Mucosa of stomach (tissue), 1 donor: ENCODE data around the gene CCNO.

Source experiments
- H3K27me3 ChIP-seq: one replicate; pipeline ENCODE4 v1.7.0; 2013; ENCODE audit warnings: mild to moderate bottlenecking, low read length; ENCODE audit not compliant: control insufficient read depth, insufficient read depth
- H3K36me3 ChIP-seq: one replicate; pipeline ENCODE4 v1.7.0; 2013; ENCODE audit warnings: low read length; ENCODE audit not compliant: control insufficient read depth, insufficient read depth
- H3K4me1 ChIP-seq: one replicate; pipeline ENCODE4 v1.7.0; 2013; ENCODE audit warnings: mild to moderate bottlenecking, low read length; ENCODE audit not compliant: control insufficient read depth, insufficient read depth
- H3K4me3 ChIP-seq: one replicate; pipeline ENCODE4 v1.7.0; 2013; ENCODE audit warnings: low read length
- H3K9ac ChIP-seq: one replicate; pipeline ENCODE4 v1.7.0; 2013; ENCODE audit warnings: mild to moderate bottlenecking, low read length, moderate library complexity
- H3K9me3 ChIP-seq: one replicate; pipeline ENCODE4 v1.7.0; 2013; ENCODE audit warnings: mild to moderate bottlenecking, low read length, moderate library complexity; ENCODE audit not compliant: control insufficient read depth
- donor health status: Pancreatic carcinoma.

Gene CCNO

DNA sequence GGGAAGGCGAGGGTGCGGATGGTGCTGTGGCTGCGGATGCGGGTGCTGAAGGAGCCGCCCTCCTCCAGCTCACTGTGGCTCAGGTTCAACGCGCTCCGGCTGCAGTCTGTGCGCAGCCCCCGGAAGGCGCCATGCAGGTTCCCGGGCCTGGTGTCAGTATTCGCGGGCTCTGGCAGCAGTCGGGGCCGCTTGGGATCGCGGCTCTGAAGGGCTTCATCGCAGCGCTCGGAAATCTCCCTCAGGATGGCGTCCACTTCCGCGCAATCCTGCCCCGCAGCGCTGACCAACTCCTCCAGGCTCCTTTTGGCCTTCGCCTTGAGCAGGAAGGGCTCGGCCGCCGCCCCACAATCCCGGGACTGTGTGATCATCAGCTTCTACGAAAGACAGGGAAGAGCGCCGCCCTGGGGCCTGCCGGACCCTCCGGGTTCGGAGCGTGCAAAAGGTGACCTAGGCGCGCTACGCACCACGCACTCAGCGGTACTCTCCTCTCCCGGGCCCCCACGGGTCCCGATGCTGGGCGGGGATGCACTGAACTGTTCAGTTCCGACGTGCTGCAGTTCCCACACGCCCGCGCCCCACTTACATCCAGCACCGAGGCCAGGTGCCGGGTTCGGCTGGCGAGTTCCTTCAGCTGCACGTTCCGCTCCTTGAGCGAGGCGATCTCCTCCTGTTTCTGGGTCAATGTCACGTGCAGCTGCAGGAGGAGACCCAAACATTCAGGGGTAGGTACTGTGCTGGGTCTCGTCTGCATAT lies 12.8 kb downstream of the CCNO start:
- peak overlapping the region; percentile 46 for H3K4me3 ChIP-seq
- no peaks in the 10 kb centered on the region for H3K36me3 ChIP-seq
- H3K9ac ChIP-seq = peak overlapping the region; percentile 25
- peaks cover 58% of the 10 kb centered on the region for H3K27me3 ChIP-seq
- peaks cover 18% of the 10 kb centered on the region for H3K4me1 ChIP-seq
- no peaks in the 10 kb centered on the region for H3K9me3 ChIP-seq

DNA sequence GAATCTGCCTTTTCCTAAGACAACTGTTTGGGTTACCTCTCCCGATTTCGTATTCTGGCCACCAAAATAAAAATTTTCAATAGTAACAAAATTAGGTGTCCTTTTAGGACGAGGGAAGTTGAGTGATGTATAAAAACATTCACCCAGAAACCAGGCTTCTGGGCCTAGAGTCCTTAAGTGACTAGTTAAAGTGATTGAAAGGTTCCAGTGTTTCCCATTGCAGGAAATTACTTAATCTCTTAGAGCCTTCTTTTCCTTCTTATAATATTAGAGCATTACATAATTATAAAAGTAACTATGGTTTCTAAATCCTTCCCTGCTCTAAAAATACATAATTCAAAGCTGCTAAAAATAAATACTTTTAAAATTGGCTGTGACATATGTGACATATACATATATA lies 13.6 kb downstream of the CCNO start:
- H3K27me3 ChIP-seq = peaks cover 49% of the 10 kb centered on the region
- no peaks in the 10 kb centered on the region for H3K36me3 ChIP-seq
- no peak overlapping the region for H3K9ac ChIP-seq
- peak overlapping the region; percentile 46 for H3K4me3 ChIP-seq
- H3K4me1 ChIP-seq = peaks cover 18% of the 10 kb centered on the region
- H3K9me3 ChIP-seq = no peaks in the 10 kb centered on the region

GRCh38 chr5:55218967-55219366 lies 14.4 kb downstream of the CCNO start:
- Histone ChIP-seq H3K4me3 (no peak overlapping the region), H3K36me3 (no peaks in the 10 kb centered on the region), H3K9me3 (no peaks in the 10 kb centered on the region), H3K4me1 (peaks cover 18% of the 10 kb centered on the region), H3K27me3 (peaks cover 41% of the 10 kb centered on the region), H3K9ac (no peak overlapping the region)

DNA sequence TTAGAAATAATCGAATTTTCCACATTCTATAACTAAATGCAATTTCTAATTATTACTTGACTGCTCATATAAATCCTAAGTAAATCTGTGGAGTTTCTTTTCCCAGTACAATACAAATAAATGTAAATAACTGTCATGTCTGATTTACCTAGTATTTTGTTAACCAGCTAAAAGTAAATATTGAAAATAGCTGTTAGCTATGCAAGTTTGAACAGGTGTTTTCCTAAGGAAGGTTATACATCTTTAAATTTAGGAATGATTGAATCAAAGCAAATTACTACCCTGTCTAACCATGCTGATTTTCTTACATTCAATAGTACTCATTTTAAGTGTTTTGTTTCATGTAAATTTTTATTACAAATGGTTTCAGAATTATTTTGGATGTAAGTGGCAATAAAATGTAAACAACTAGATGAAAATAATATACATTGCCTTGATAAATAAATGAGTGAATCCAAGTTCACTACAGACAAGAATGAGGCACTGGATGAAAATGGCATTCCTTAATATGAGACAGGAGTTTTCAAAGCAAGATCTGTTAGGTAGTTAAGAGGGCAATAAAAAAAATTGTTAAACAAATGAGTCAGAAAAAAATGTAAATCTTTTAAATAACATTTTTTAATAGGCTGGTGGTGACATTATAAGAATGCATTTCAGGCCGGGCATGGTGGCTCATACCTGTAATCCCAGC lies 22.1 kb downstream of the CCNO start:
- no peak overlapping the region for H3K9ac ChIP-seq
- H3K27me3 ChIP-seq = no peaks in the 10 kb centered on the region
- no peaks in the 10 kb centered on the region for H3K36me3 ChIP-seq
- H3K9me3 ChIP-seq = no peaks in the 10 kb centered on the region
- H3K4me1 ChIP-seq = no peaks in the 10 kb centered on the region
- no peak overlapping the region for H3K4me3 ChIP-seq

GRCh38 chr5:55205001-55205400 lies 28.4 kb downstream of the CCNO start:
- Histone ChIP-seq H3K4me1 (no peaks in the 10 kb centered on the region), H3K9ac (no peak overlapping the region), H3K9me3 (no peaks in the 10 kb centered on the region), H3K27me3 (no peaks in the 10 kb centered on the region), H3K4me3 (no peak overlapping the region), H3K36me3 (no peaks in the 10 kb centered on the region)

DNA sequence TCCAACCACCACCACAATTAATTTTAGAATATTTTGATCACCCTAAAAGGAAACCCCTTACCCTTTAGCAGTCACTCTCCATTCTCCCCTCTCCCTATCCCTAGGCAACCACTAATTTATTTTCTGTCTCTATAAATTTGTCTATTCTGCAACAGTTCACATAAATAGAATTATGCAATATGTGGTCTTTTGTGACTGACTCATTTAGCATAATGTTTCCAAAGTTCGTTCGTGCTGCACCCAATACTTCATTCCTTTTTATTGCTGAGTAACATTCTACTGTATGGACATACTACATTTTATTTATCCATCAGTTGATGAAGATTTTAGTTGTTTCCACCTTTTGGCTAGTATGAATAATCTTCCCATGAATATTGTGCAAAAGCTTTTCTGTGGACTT lies 42.2 kb downstream of the CCNO start:
- Histone ChIP-seq H3K4me3 (no peak overlapping the region), H3K36me3 (no peaks in the 10 kb centered on the region), H3K27me3 (no peaks in the 10 kb centered on the region), H3K4me1 (no peaks in the 10 kb centered on the region), H3K9me3 (no peaks in the 10 kb centered on the region), H3K9ac (no peak overlapping the region)

GRCh38 chr5:55188656-55189540 lies 44.5 kb downstream of the CCNO start:
- no peaks in the 10 kb centered on the region for H3K4me1 ChIP-seq
- H3K9ac ChIP-seq = no peak overlapping the region
- no peaks in the 10 kb centered on the region for H3K9me3 ChIP-seq
- H3K36me3 ChIP-seq = no peaks in the 10 kb centered on the region
- no peak overlapping the region for H3K4me3 ChIP-seq
- H3K27me3 ChIP-seq = peaks cover 3% of the 10 kb centered on the region

GRCh38 chr5:55187370-55187769 lies 46.0 kb downstream of the CCNO start:
- no peaks in the 10 kb centered on the region for H3K4me1 ChIP-seq
- peaks cover 3% of the 10 kb centered on the region for H3K27me3 ChIP-seq
- no peak overlapping the region for H3K9ac ChIP-seq
- no peaks in the 10 kb centered on the region for H3K9me3 ChIP-seq
- no peaks in the 10 kb centered on the region for H3K36me3 ChIP-seq
- H3K4me3 ChIP-seq = no peak overlapping the region
